Liver (tissue), 9 donors: ENCODE data around the gene EPS8. TPM values are rescaled to one million over a fixed set of nuclear protein-coding genes. Genes with fewer than 3 reads are reported as not detected.

Experiments used
- DNase-seq: peaks from one replicate; pipeline ENCODE4 v3.0.0-alpha.2; 2017; ENCODE audit warnings: low spot score
- H3K27ac ChIP-seq, 2 donors: one replicate each; pipeline ENCODE4 v1.7.0; 2013; ENCODE audit warnings: inconsistent platforms in 2 of 2, low read length in 2 of 2, control low read depth in 1 of 2, low read depth in 1 of 2, mild to moderate bottlenecking in 1 of 2
- H3K27me3 ChIP-seq, 4 donors: one replicate each; pipeline versions ENCODE4 v1.6.1 to v1.7.0; 2013; ENCODE audit warnings: low read length in 3 of 4, inconsistent platforms in 1 of 4, mild to moderate bottlenecking in 1 of 4, moderate library complexity in 1 of 4; ENCODE audit not compliant: control insufficient read depth in 4 of 4, insufficient read depth in 4 of 4
- H3K36me3 ChIP-seq, 4 donors: one replicate each; pipeline versions ENCODE4 v1.6.1 to v1.7.0; 2013; ENCODE audit warnings: low read length in 3 of 4, mild to moderate bottlenecking in 3 of 4, low read depth in 1 of 4, moderate library complexity in 1 of 4; ENCODE audit not compliant: control insufficient read depth in 4 of 4, insufficient read depth in 3 of 4
- H3K4me1 ChIP-seq, 4 donors: one replicate each; pipeline versions ENCODE4 v1.6.1 to v1.7.0; 2013; ENCODE audit warnings: low read length in 3 of 4, mild to moderate bottlenecking in 3 of 4, moderate library complexity in 1 of 4; ENCODE audit not compliant: control insufficient read depth in 4 of 4, insufficient read depth in 4 of 4
- H3K4me3 ChIP-seq, 3 donors: one replicate each; pipeline versions ENCODE4 v1.6.1 to v1.7.0; 2013; ENCODE audit warnings: low read length in 3 of 3, control low read depth in 1 of 3, low read depth in 1 of 3, mild to moderate bottlenecking in 1 of 3
- H3K9ac ChIP-seq, 2 donors: one replicate each; pipeline ENCODE4 v1.7.0; 2013; ENCODE audit warnings: low read length in 2 of 2, mild to moderate bottlenecking in 2 of 2, moderate library complexity in 2 of 2, control low read depth in 1 of 2, low read depth in 1 of 2
- H3K9me3 ChIP-seq, 4 donors: one replicate each; pipeline versions ENCODE4 v1.6.1 to v1.7.0; 2013; ENCODE audit warnings: low read length in 3 of 4; ENCODE audit not compliant: control insufficient read depth in 4 of 4
- ATF3 ChIP-seq: IDR thresholded peaks from 2 replicates; pipeline ENCODE4 v1.6.1; 2016; ENCODE audit warnings: antibody characterized with exemption
- EGR1 ChIP-seq, 2 donors: IDR thresholded peaks; 2 replicates each; pipeline ENCODE4 v1.6.1; 2016 to 2018; ENCODE audit warnings: antibody characterized with exemption in 2 of 2, low read depth in 2 of 2
- FOXA1 ChIP-seq: IDR thresholded peaks from 2 replicates; pipeline ENCODE4 v1.6.1; 2016; ENCODE audit warnings: antibody characterized with exemption
- FOXA2 ChIP-seq: IDR thresholded peaks from 2 replicates; pipeline ENCODE4 v1.6.1; 2016; ENCODE audit warnings: antibody characterized with exemption
- GABPA ChIP-seq, 2 donors: IDR thresholded peaks in 1 of 2; conservative IDR thresholded peaks in 1 of 2; 2 replicates each; pipeline ENCODE4 v1.6.1; 2016; ENCODE audit warnings: antibody characterized with exemption in 2 of 2, mild to moderate bottlenecking in 1 of 2, moderate library complexity in 1 of 2
- HNF4A ChIP-seq, 2 donors: conservative IDR thresholded peaks; 2 replicates each; pipeline ENCODE4 v1.6.1; 2016; ENCODE audit warnings: antibody characterized with exemption in 2 of 2, mild to moderate bottlenecking in 2 of 2
- HNF4G ChIP-seq: IDR thresholded peaks from 2 replicates; pipeline ENCODE4 v1.6.1; 2016; ENCODE audit warnings: antibody characterized with exemption
- JUND ChIP-seq, 2 donors: IDR thresholded peaks; 2 replicates each; pipeline ENCODE4 v1.6.1; 2016; ENCODE audit warnings: antibody characterized with exemption in 2 of 2
- NR2F2 ChIP-seq: IDR thresholded peaks from 2 replicates; pipeline ENCODE4 v1.6.1; 2016; ENCODE audit warnings: antibody characterized with exemption
- RAD21 ChIP-seq, 2 donors: IDR thresholded peaks; 2 replicates each; pipeline ENCODE4 v1.6.1; 2016; ENCODE audit warnings: antibody characterized with exemption in 2 of 2, mild to moderate bottlenecking in 2 of 2
- RXRA ChIP-seq, 2 donors: IDR thresholded peaks; 2 replicates each; pipeline ENCODE4 v1.6.1; 2017 to 2018; ENCODE audit warnings: antibody characterized with exemption in 2 of 2, mild to moderate bottlenecking in 1 of 2
- SP1 ChIP-seq: IDR thresholded peaks from 2 replicates; pipeline ENCODE4 v1.6.1; 2018; ENCODE audit warnings: antibody characterized with exemption, mild to moderate bottlenecking
- TAF1 ChIP-seq: conservative IDR thresholded peaks from 2 replicates; pipeline ENCODE4 v1.6.1; 2016; ENCODE audit warnings: antibody characterized with exemption, mild to moderate bottlenecking
- YY1 ChIP-seq: IDR thresholded peaks from 2 replicates; pipeline ENCODE4 v1.6.1; 2016; ENCODE audit warnings: antibody characterized with exemption, mild to moderate bottlenecking
- ZBTB33 ChIP-seq: IDR thresholded peaks from 2 replicates; pipeline ENCODE4 v1.6.1; 2016; ENCODE audit warnings: antibody characterized with exemption
- WGBS: extraction: QIAGEN DNeasy Blood & Tissue Kit; methylation state at CpG from one replicate; pipeline ENCODE4 v1.1.7; 2013; 5-methylcytosine and 5-hydroxymethylcytosine counted together
- polyA plus RNA-seq, 2 donors: library from polyadenylated mRNA; stranded (reverse) in 1 of 2; unstranded in 1 of 2; fragments of 200-250 nt in 1 of 2; fragments of >200 nt in 1 of 2; fragmentation: Nextera tagmentation in 1 of 2; extraction: Ambion mirVana in 1 of 2; gene quantifications; one replicate each; pipeline versions ENCODE4 v1.2.1 to v1.2.3, GENCODE V29; 2013 to 2015
- total RNA-seq, 2 donors: library from RNA; depleted of rRNA; stranded (reverse); fragments of >200 nt; gene quantifications; one replicate each; pipeline ENCODE4 v1.2.3, GENCODE V29; 2014
- TF ChIP-seq, protein P1 (sequence below): fragments of 150-350 bp; IDR thresholded peaks from 2 replicates; pipeline ENCODE4 v1.5.1; 2017; ENCODE audit warnings: improper control_type of control experiment, low read depth, low read length; ENCODE audit not compliant: missing input control
- TF ChIP-seq, protein P2 (sequence below): IDR thresholded peaks from 2 replicates; pipeline ENCODE4 v1.6.1; 2016; ENCODE audit warnings: antibody characterized with exemption, mild to moderate bottlenecking
- TF ChIP-seq, protein P3 (sequence below): IDR thresholded peaks from 2 replicates; pipeline ENCODE4 v1.6.1; 2016; ENCODE audit warnings: antibody characterized with exemption
- donor health status: healthy.
- donor health status: healthy.
- donor health status: healthy.
- donor health status: healthy.
- donor health status: healthy.

Gene EPS8
- total and polyA plus RNA-seq, 4 donors, result 13.7 to 40.2 (median 15.0) TPM

- TF ChIP-seq, protein P1, sequence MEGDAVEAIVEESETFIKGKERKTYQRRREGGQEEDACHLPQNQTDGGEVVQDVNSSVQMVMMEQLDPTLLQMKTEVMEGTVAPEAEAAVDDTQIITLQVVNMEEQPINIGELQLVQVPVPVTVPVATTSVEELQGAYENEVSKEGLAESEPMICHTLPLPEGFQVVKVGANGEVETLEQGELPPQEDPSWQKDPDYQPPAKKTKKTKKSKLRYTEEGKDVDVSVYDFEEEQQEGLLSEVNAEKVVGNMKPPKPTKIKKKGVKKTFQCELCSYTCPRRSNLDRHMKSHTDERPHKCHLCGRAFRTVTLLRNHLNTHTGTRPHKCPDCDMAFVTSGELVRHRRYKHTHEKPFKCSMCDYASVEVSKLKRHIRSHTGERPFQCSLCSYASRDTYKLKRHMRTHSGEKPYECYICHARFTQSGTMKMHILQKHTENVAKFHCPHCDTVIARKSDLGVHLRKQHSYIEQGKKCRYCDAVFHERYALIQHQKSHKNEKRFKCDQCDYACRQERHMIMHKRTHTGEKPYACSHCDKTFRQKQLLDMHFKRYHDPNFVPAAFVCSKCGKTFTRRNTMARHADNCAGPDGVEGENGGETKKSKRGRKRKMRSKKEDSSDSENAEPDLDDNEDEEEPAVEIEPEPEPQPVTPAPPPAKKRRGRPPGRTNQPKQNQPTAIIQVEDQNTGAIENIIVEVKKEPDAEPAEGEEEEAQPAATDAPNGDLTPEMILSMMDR, result no peak
- no peak for TF ChIP-seq GABPA (IDR thresholded peaks at IDR 0.05 in 1 of 2, conservative IDR thresholded peaks at IDR 0.05 in 1 of 2)
Measured at GRCh38 chr12:15709551-15709950, 79.6 kb downstream of the EPS8 start (continued).

DNA sequence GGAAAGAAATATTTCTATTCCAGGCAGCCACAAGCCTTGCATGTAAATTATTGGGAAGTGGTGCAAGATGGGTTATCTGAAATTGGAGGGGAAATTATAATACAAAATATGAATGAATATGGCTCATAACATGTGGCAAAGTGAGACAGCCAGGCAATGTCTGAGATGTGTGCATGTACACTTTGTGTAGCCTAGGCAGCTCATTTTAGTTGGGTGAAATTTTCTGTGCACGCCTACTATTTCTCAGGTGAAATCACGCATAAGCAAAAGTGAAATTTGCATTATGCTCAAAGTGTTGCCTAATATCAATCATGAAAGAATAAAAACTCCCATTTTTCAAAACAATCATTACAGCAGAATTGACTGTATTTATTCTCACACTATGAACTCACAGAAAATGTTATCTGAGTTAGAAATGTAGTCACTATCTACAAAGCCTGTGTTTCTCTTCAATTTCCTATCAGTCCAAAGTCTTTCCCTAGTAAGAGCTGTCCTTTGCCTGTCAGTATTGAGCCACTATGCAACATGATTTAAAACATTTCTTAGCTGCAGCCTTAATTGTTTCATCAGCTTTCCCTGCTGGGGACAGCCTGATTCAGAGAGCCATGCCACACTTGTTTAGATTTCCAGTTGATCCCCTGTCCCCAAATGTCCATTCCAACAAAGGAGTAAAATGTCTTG is 80.7 kb downstream of the EPS8 start:
- DNase-seq, result no peak
- peaks cover 8 to 48% (median 40%) of the 10 kb centered on the region in 4 donors for H3K4me1 ChIP-seq

More for the DNA sequence above, 80.7 kb downstream of the EPS8 start:
- TF ChIP-seq SP1 (peak; percentile 74), JUND (IDR thresholded peaks at IDR 0.05) (peak in 1 of 2 donors; percentile 8), YY1 (no peak), HNF4A (conservative IDR thresholded peaks at IDR 0.05) (peak; percentile 80 to 88), RXRA (IDR thresholded peaks at IDR 0.05) (peak in 1 of 2 donors; percentile 23), NR2F2 (no peak), ZBTB33 (no peak), EGR1 (IDR thresholded peaks at IDR 0.05; ENCODE audit: low read depth in 2 of 2) (no peak), TAF1 (no peak), FOXA2 (no peak), FOXA1 (no peak), HNF4G (peak; percentile 64), RAD21 (IDR thresholded peaks at IDR 0.05) (peak in 1 of 2 donors; percentile 32), GABPA (IDR thresholded peaks at IDR 0.05 in 1 of 2, conservative IDR thresholded peaks at IDR 0.05 in 1 of 2) (no peak), ATF3 (peak; percentile 57)
- TF ChIP-seq, protein P2, sequence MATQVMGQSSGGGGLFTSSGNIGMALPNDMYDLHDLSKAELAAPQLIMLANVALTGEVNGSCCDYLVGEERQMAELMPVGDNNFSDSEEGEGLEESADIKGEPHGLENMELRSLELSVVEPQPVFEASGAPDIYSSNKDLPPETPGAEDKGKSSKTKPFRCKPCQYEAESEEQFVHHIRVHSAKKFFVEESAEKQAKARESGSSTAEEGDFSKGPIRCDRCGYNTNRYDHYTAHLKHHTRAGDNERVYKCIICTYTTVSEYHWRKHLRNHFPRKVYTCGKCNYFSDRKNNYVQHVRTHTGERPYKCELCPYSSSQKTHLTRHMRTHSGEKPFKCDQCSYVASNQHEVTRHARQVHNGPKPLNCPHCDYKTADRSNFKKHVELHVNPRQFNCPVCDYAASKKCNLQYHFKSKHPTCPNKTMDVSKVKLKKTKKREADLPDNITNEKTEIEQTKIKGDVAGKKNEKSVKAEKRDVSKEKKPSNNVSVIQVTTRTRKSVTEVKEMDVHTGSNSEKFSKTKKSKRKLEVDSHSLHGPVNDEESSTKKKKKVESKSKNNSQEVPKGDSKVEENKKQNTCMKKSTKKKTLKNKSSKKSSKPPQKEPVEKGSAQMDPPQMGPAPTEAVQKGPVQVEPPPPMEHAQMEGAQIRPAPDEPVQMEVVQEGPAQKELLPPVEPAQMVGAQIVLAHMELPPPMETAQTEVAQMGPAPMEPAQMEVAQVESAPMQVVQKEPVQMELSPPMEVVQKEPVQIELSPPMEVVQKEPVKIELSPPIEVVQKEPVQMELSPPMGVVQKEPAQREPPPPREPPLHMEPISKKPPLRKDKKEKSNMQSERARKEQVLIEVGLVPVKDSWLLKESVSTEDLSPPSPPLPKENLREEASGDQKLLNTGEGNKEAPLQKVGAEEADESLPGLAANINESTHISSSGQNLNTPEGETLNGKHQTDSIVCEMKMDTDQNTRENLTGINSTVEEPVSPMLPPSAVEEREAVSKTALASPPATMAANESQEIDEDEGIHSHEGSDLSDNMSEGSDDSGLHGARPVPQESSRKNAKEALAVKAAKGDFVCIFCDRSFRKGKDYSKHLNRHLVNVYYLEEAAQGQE, result peak; percentile 56
- TF ChIP-seq, protein P1, result no peak
- TF ChIP-seq, protein P3, sequence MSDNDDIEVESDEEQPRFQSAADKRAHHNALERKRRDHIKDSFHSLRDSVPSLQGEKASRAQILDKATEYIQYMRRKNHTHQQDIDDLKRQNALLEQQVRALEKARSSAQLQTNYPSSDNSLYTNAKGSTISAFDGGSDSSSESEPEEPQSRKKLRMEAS, result no peak
- Histone ChIP-seq H3K9ac (no peak overlapping the region), H3K4me3 (no peak overlapping the region), H3K9me3 (no peaks in the 10 kb centered on the region), H3K36me3 (no peaks in the 10 kb centered on the region), H3K27ac (peak overlapping the region; percentile 6 to 36), H3K27me3 (no peaks in the 10 kb centered on the region)
- 78% methylated on average over 2 of the region's 2 CpGs for WGBS
